ENCODE data around the gene INSRR. TPM values are rescaled to one million over a fixed set of nuclear protein-coding genes. Genes with fewer than 3 reads are reported as not detected.
A peak's percentile ranks its signal among the peaks of the same experiment; 100 is the strongest.

Gene INSRR
- total and polyA plus RNA-seq, 2 of the 4 experiments (the other 2 are of a cell fraction): not detected

DNA sequence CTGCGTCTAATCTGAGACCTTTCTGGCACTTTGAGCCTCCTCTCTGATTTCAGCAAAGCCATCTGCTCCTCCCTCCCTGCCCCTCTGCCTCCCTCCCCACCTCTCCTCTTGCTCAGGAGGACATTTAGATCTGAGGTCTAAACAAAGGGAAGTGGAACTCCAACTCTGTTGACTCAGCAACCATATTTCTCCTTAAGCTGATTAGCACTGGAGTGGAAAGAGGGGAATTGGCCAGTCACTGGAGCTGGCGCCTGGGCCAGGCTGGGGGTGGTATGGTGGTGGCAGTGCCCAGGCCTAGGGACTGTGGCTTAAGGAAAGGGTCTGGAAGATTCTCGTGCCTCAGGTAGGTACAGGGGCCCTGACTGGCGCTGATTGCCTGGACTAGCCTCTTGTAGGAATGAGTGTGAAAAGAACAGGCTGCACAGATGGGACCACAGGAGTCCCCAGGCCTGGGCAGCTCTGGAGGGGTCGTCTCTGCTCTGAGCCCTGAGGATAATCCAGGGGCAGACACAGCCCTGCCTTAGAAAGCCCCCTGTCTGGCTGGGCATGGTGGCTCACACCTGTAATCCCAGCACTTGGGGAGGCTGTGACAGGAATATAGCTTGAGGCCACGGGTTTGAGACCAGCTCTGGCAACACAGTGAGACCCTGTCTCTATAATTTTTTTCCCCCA lies 54.2 kb downstream of the INSRR start:
- Histone ChIP-seq H3K4me2 (ENCODE audit: low read depth, low read length) (no peak overlapping the region), H4K5ac (ENCODE audit: low read depth, low read length) (no peak overlapping the region), H3K9ac (ENCODE audit: low read depth, low read length) (no peak overlapping the region), H3K14ac (replicated peaks; ENCODE audit: low read depth, low read length) (no peak overlapping the region), H3K18ac (ENCODE audit: low read depth, low read length) (no peak overlapping the region), H2AK9ac (replicated peaks; ENCODE audit: low read depth, low read length, poor library complexity) (no peak overlapping the region), H2BK5ac (ENCODE audit: low read depth, low read length, poor library complexity, severe bottlenecking) (no peak overlapping the region), H3K36me3 (ENCODE audit: control insufficient read depth, insufficient read depth, low read length) (peaks cover 19% of the 10 kb centered on the region), H4K20me1 (ENCODE audit: insufficient read depth, low read length) (peaks cover 26% of the 10 kb centered on the region; the same call in 1 of the 2 replicates), H2AK5ac (ENCODE audit: low read depth, low read length) (no peak overlapping the region), H3K27ac (ENCODE audit: insufficient read depth, low read length) (no peak overlapping the region), H3K4me1 (ENCODE audit: control insufficient read depth, insufficient read depth, low read length) (peaks cover 11% of the 10 kb centered on the region; the same call in 1 of the 2 replicates), H3K9me3 (ENCODE audit: control insufficient read depth, insufficient read depth, low read length) (no peaks in the 10 kb centered on the region), H2AFZ (replicated peaks; ENCODE audit: low read length, poor library complexity) (no peak overlapping the region), H2BK120ac (ENCODE audit: low read depth, low read length) (no peak overlapping the region), H4K91ac (ENCODE audit: insufficient read depth, low read depth, low read length) (no peak overlapping the region), H4K8ac (ENCODE audit: low read depth in 2 of 2, low read length in 2 of 2) (no peak overlapping the region), H3K4ac (ENCODE audit: low read depth, low read length) (no peak overlapping the region), H3K27me3 (ENCODE audit: control insufficient read depth, insufficient read depth, low read length) (peaks cover 16% of the 10 kb centered on the region; the same call in 1 of the 2 replicates), H3K23ac (ENCODE audit: low read depth, low read length) (no peak overlapping the region), H2BK20ac (ENCODE audit: low read depth, low read length) (no peak overlapping the region), H3K4me3 (ENCODE audit: insufficient read depth, low read depth, low read length) (no peak overlapping the region), H2BK15ac (ENCODE audit: low read depth, low read length) (no peak overlapping the region), H3K79me1 (ENCODE audit: low read depth in 1 of 2, low read length in 2 of 2) (no peaks in the 10 kb centered on the region), H3K56ac (ENCODE audit: extremely low read depth, insufficient read depth, low read length) (no peak overlapping the region), H3K9me1 (ENCODE audit: insufficient read depth, low read length) (peaks cover 8% of the 10 kb centered on the region; the same call in 1 of the 2 replicates)
- CTCF ChIA-PET: interaction anchor here (1.1 to 1.3 kb wide), 2 partner anchors 79 to 85 kb away, joined by 3 read pairs; no protein-coding TSS in a partner anchor
- dilution Hi-C loops (cut with HindIII; ENCODE audit: low sequenced_read_pairs, unreplicated experiment): no loop called here
- intact Hi-C loops (cut with micrococcal nuclease): no loop called here
- 67% methylated on average over 1 of the region's 6 CpGs; no CpG with 5 or more reads in 1 of the 2 experiments for WGBS, 2 experiments (ENCODE audit: extremely low coverage in 2 of 2, insufficient read length in 1 of 2)
- no TSS peak for BruUV-seq (replicated peaks)
- ATAC-seq (ENCODE audit: low read depth): peak; percentile 50
- POLR2A ChIA-PET (ENCODE audit: unreplicated experiment): no interaction called here
- no peak for TF ChIP-seq MAZ (IDR thresholded peaks at IDR 0.05; ENCODE audit: borderline replicate concordance, low read depth, low read length)
- 0 out of 2 replicates have a peak, but pooled peaks have one; percentile 10 for TF ChIP-seq MAFK (IDR thresholded peaks at IDR 0.05; ENCODE audit: low read depth, low read length)
- no peak for TF ChIP-seq RAD21 (IDR thresholded peaks at IDR 0.05; ENCODE audit: low read length)
- in situ Hi-C loops (cut with MboI; ENCODE audit: low sequenced_read_pairs): no loop called here
- DNase-seq: peak; percentile 51

All from IMR-90 (cell line).